Stimulated activated CD4-positive, alpha-beta T cell treated with anti-CD3 and anti-CD28 coated beads, TNF-alpha, amount 100 ng/mL, for 48 hours (primary cell): ENCODE results near the gene COL19A1.

Experiments
- DNase-seq, 3 donors: peaks; one replicate each; pipeline ENCODE4 v3.0.0-alpha.2; 2020; ENCODE audit warnings: low read depth in 3 of 3

COL19A1 gene

GRCh38 chr6:70221715-70222438 lies 355.5 kb downstream of the COL19A1 start:
- no peak for DNase-seq

GRCh38 chr6:70222439-70222749 lies 356.0 kb downstream of the COL19A1 start:
- no peak for DNase-seq

GRCh38 chr6:70225055-70225454 lies 358.7 kb downstream of the COL19A1 start:
- DNase-seq: no peak

- no peak for DNase-seq
Measured at GRCh38 chr6:70231311-70231710, 365.0 kb downstream of the COL19A1 start.

- DNase-seq: no peak
Measured at GRCh38 chr6:70234561-70235236, 368.3 kb downstream of the COL19A1 start.

GRCh38 chr6:70236343-70236742 lies 370.0 kb downstream of the COL19A1 start:
- DNase-seq: no peak

- no peak for DNase-seq
Measured at GRCh38 chr6:70241031-70241430, 374.7 kb downstream of the COL19A1 start.

- no peak for DNase-seq
Measured at GRCh38 chr6:70241991-70242420, 375.6 kb downstream of the COL19A1 start.

GRCh38 chr6:70246118-70246517 lies 379.8 kb downstream of the COL19A1 start:
- DNase-seq: no peak

GRCh38 chr6:70252604-70253003 lies 386.2 kb downstream of the COL19A1 start:
- DNase-seq: no peak

- no peak for DNase-seq
Measured at GRCh38 chr6:70253923-70254322, 387.6 kb downstream of the COL19A1 start.

GRCh38 chr6:70254784-70255183 lies 388.4 kb downstream of the COL19A1 start:
- DNase-seq: no peak

- no peak for DNase-seq
Measured at GRCh38 chr6:70257768-70258273, 391.5 kb downstream of the COL19A1 start.

GRCh38 chr6:70258483-70258882 lies 392.1 kb downstream of the COL19A1 start:
- no peak for DNase-seq
